ENCODE measurements around the gene ZNF770. TPM values are rescaled to one million over a fixed set of nuclear protein-coding genes. Genes with fewer than 3 reads are reported as not detected.
"Not testable (repeated sequence)": the region's sequence is repeated elsewhere in the genome, so short reads cannot be mapped to it uniquely, and the experiment has no call there.

ZNF770 gene
- total RNA-seq, 1 experiment from 2014 or later, result 33.0 TPM

DNA sequence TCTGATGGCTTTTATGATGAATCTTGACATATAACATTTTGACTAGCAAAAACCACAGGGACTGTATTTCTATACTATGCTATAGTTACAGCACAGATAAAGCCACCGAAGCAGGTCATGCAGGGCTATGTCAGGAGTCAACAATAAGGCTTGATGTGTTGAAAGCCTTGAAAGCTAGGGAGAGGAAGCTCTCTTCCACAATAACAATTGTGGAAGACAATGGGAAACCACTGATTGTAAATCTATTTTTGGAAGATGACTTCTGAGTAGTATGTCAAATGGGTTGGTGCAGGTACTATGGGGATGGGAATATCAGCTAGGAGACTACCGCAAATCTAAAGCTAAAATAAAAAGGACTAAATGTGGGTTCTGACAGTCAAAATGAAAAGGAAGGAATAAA is 14.6 kb downstream of the ZNF770 start:
- DNase-seq, result no peak
- Histone ChIP-seq H3K36me3 (ENCODE audit: control insufficient read depth, insufficient read depth, low read length) (no peaks in the 10 kb centered on the region), H3K4me1 (0 out of 2 replicates have a peak, but pooled peaks cover under 1% of the 10 kb centered on the region), H3K4me3 (ENCODE audit: low read depth, low read length) (no peak overlapping the region), H3K27me3 (replicated peaks; ENCODE audit: control insufficient read depth, insufficient read depth, low read length) (no peaks in the 10 kb centered on the region), H3K9me3 (no peaks in the 10 kb centered on the region)
- no TSS peak for BruUV-seq (replicated peaks)
- POLR2A ChIA-PET, result no interaction called here
- peaks cover 17% of the 10 kb centered on the region for H3K36me3 Mint-ChIP-seq (ENCODE audit: insufficient read depth, unreplicated experiment)
- TF ChIP-seq, protein P1, sequence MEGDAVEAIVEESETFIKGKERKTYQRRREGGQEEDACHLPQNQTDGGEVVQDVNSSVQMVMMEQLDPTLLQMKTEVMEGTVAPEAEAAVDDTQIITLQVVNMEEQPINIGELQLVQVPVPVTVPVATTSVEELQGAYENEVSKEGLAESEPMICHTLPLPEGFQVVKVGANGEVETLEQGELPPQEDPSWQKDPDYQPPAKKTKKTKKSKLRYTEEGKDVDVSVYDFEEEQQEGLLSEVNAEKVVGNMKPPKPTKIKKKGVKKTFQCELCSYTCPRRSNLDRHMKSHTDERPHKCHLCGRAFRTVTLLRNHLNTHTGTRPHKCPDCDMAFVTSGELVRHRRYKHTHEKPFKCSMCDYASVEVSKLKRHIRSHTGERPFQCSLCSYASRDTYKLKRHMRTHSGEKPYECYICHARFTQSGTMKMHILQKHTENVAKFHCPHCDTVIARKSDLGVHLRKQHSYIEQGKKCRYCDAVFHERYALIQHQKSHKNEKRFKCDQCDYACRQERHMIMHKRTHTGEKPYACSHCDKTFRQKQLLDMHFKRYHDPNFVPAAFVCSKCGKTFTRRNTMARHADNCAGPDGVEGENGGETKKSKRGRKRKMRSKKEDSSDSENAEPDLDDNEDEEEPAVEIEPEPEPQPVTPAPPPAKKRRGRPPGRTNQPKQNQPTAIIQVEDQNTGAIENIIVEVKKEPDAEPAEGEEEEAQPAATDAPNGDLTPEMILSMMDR (IDR thresholded peaks at IDR 0.05; ENCODE audit: insufficient read depth in 1 of 2, low read depth in 1 of 2, low read length in 1 of 2, severe bottlenecking in 1 of 2, unreplicated experiment in 1 of 2), result no peak
- CTCF ChIA-PET, result no interaction called here
- H3K27me3 Mint-ChIP-seq (ENCODE audit: insufficient read depth, unreplicated experiment), result no peaks in the 10 kb centered on the region
- H3K4me3 Mint-ChIP-seq (ENCODE audit: unreplicated experiment), result no peak overlapping the region
- no peaks in the 10 kb centered on the region for H3K9me3 Mint-ChIP-seq (ENCODE audit: unreplicated experiment)
- H3K4me1 Mint-ChIP-seq (ENCODE audit: low read depth, unreplicated experiment), result peaks cover 2% of the 10 kb centered on the region
- intact Hi-C loops (cut with micrococcal nuclease; ENCODE audit: unreplicated experiment), result no loop called here
- H3K27ac Mint-ChIP-seq (ENCODE audit: unreplicated experiment), result no peak overlapping the region

DNA sequence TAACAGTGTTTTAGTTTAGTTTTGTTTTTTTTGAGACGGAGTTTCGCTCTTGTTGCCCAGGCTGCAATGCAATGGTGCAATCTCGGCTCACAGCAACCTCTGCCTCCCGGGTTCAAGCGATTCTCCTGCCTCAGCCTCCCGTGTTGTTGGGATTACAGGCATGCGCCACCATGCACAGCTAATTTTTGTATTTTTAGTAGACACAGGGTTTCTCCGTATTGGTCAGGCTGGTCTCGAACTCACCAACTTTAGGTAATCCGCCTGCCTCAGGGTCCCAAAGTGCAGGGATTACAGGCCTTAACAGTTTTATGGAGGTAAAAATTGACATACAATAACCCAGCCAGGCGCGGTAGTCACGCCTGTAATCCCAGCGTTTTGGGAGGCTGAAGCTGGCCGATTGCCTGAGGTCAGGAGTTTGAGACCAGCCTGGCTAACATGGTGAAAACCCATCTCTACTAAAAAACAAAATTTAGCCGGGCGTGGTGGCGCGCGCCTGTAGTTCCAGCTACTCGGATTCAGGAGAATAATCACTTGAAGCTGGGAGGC is 17.9 kb downstream of the ZNF770 start:
- H3K27me3 Mint-ChIP-seq (ENCODE audit: insufficient read depth, unreplicated experiment); H3K36me3 ChIP-seq (ENCODE audit: control insufficient read depth, insufficient read depth, low read length); intact Hi-C loops (cut with micrococcal nuclease; ENCODE audit: unreplicated experiment); BruUV-seq (replicated peaks); H3K9me3 ChIP-seq; H3K4me1 ChIP-seq; DNase-seq; H3K27me3 ChIP-seq (replicated peaks; ENCODE audit: control insufficient read depth, insufficient read depth, low read length); H3K9me3 Mint-ChIP-seq (ENCODE audit: unreplicated experiment): not testable (repeated sequence)
- H3K36me3 Mint-ChIP-seq (ENCODE audit: insufficient read depth, unreplicated experiment), result peaks cover 26% of the 10 kb centered on the region
- CTCF ChIA-PET, result interaction anchor here (0.6 to 1.5 kb wide), 12 partner anchors 10 to 910 kb away, joined by 3 to 30 read pairs (median 3); partner anchors contain the start of gene ZNF770
- H3K4me3 ChIP-seq (ENCODE audit: low read depth, low read length), result peak overlapping the region; percentile 93
- POLR2A ChIA-PET, result interaction anchor here (0.7 to 1.5 kb wide), 3 partner anchors 13 to 18 kb away, joined by 3 to 26 read pairs (median 6); partner anchors contain the start of gene ZNF770
- peak overlapping the region; percentile 99 for H3K27ac Mint-ChIP-seq (ENCODE audit: unreplicated experiment)
- peak overlapping the region; percentile 98 for H3K4me3 Mint-ChIP-seq (ENCODE audit: unreplicated experiment)
- H3K4me1 Mint-ChIP-seq (ENCODE audit: low read depth, unreplicated experiment), result peaks cover 25% of the 10 kb centered on the region

DNA sequence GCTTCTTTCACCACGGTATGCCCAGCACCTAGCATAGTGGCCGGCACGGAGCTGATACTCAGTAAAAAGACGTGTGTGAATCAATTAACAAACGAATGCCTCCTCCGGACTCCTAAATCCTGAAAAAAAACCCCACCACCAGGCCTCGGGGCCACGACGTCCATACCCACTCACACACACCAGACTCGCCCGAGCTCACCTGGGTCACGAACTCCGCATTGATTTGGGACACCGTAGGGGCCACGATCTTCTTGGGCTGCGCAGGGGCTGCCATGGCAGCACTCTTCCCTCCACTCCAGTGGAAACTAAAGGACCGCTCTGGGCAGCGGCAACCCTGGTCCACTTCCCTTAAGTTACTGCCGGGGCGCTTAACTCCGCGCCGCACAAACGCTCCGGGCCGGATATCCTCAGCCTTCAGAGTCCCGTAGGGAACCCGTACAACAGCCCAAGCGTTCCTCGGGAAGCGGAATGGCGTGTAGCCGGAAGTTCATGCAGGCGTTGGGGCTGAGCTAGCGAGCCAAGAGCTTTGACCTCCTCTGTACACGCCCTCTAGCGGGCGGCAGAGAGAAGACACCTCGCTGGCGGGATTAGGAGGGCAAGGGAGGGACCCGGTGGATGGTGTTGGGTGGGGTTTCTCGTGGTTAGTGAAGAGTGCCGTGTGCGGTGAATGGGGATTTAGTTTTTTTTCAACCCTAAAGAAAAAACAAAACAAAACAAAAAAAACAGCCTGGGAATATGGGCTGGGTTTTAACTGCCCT is 18.6 kb downstream of the ZNF770 start, which contains the start of gene AQR:
Gene AQR (minus strand): TSS at position 403 of the 758 bp plus-strand sequence. CDS start 129 bp downstream, at position 274.
- H3K36me3 Mint-ChIP-seq (ENCODE audit: insufficient read depth, unreplicated experiment), result peaks cover 26% of the 10 kb centered on the region
- no peaks in the 10 kb centered on the region for H3K27me3 ChIP-seq (replicated peaks; ENCODE audit: control insufficient read depth, insufficient read depth, low read length)
- H3K4me1 Mint-ChIP-seq (ENCODE audit: low read depth, unreplicated experiment), result peaks cover 25% of the 10 kb centered on the region
- no peaks in the 10 kb centered on the region for H3K9me3 ChIP-seq
- BruUV-seq (replicated peaks), result TSS peak; percentile 71
- peak within 1 kb of the TSS; percentile 99 for H3K27ac Mint-ChIP-seq (ENCODE audit: unreplicated experiment)
- peak within 1 kb of the TSS; percentile 98 for H3K4me3 Mint-ChIP-seq (ENCODE audit: unreplicated experiment)
- intact Hi-C loops (cut with micrococcal nuclease; ENCODE audit: unreplicated experiment), result loop anchor here (1.0 kb wide), 1 partner anchor 19 kb away; the partner anchor contains the start of gene ZNF770
- no peaks in the 10 kb centered on the region for H3K27me3 Mint-ChIP-seq (ENCODE audit: insufficient read depth, unreplicated experiment)
- H3K4me3 ChIP-seq (ENCODE audit: low read depth, low read length), result peak within 1 kb of the TSS; percentile 93
- TF ChIP-seq, protein P1 (IDR thresholded peaks at IDR 0.05; ENCODE audit: insufficient read depth in 1 of 2, low read depth in 1 of 2, low read length in 1 of 2, severe bottlenecking in 1 of 2, unreplicated experiment in 1 of 2), result peak; percentile 84 to 92
- CTCF ChIA-PET, result interaction anchor here (0.6 to 1.5 kb wide), 16 partner anchors 11 to 909 kb away, joined by 3 to 30 read pairs (median 3); partner anchors contain the start of gene ZNF770
- no peaks in the 10 kb centered on the region for H3K9me3 Mint-ChIP-seq (ENCODE audit: unreplicated experiment)
- H3K36me3 ChIP-seq (ENCODE audit: control insufficient read depth, insufficient read depth, low read length), result no peaks in the 10 kb centered on the region
- DNase-seq, result peak; percentile 94 to 96
- H3K4me1 ChIP-seq, result 0 out of 2 replicates have a peak, but pooled peaks cover 3% of the 10 kb centered on the region
- POLR2A ChIA-PET, result interaction anchor here (0.7 to 1.5 kb wide), 4 partner anchors 14 to 46 kb away, joined by 3 to 26 read pairs (median 4); partner anchors contain the start of gene ZNF770

Data from Caco-2 (cell line).